GM23338 (cell line): ENCODE measurements around the gene SCFD2. TPM values are rescaled to one million over a fixed set of nuclear protein-coding genes. Genes with fewer than 3 reads are reported as not detected.

Source experiments
- ATAC-seq: fragments of 200-7000 bp; cut with Tn5 transposase; 3 replicates; pipeline ENCODE4 v1.9.1; 2020
- DNase-seq: peaks from one replicate; pipeline ENCODE4 v3.0.0-alpha.2; 2015; ENCODE audit warnings: low spot score
- H2AFZ ChIP-seq: fragments of 200-600 bp; sonication (generic); 2 replicates; pipeline ENCODE4 v1.8.0; 2016; ENCODE audit warnings: antibody characterized with exemption, mild to moderate bottlenecking, moderate library complexity
- H3F3A ChIP-seq: fragments of 200-600 bp; sonication (generic); replicated peaks from 2 replicates; pipeline ENCODE4 v1.8.0; 2017; ENCODE audit warnings: antibody characterized with exemption, mixed run types, low read depth
- H3K27ac ChIP-seq: fragments of 200-600 bp; sonication (generic); 2 replicates; pipeline ENCODE4 v1.6.1; 2016; ENCODE audit warnings: low read depth
- H3K27me3 ChIP-seq: fragments of 200-600 bp; sonication (generic); 2 replicates; pipeline ENCODE4 v1.8.0; 2016; ENCODE audit warnings: mild to moderate bottlenecking, mixed run types, moderate library complexity; ENCODE audit not compliant: insufficient read depth
- H3K36me3 ChIP-seq: fragments of 200-600 bp; sonication (generic); 2 replicates; pipeline ENCODE4 v1.8.0; 2016; ENCODE audit warnings: mild to moderate bottlenecking; ENCODE audit not compliant: insufficient read depth
- H3K4me1 ChIP-seq: fragments of 200-600 bp; sonication (generic); 2 replicates; pipeline ENCODE4 v1.8.0; 2016; ENCODE audit warnings: mild to moderate bottlenecking, moderate library complexity; ENCODE audit not compliant: insufficient read depth
- H3K4me2 ChIP-seq: fragments of 200-600 bp; sonication (generic); 2 replicates; pipeline ENCODE4 v1.7.1; 2017; ENCODE audit warnings: mixed run types
- H3K4me3 ChIP-seq: fragments of 200-600 bp; sonication (generic); 2 replicates; pipeline ENCODE4 v1.6.1; 2016; ENCODE audit warnings: mixed run types
- H3K79me2 ChIP-seq: fragments of 200-600 bp; sonication (generic); replicated peaks from 2 replicates; pipeline ENCODE4 v1.8.0; 2017; ENCODE audit warnings: mild to moderate bottlenecking; ENCODE audit not compliant: insufficient read depth
- H3K9me2 ChIP-seq: fragments of 200-600 bp; sonication (generic); 2 replicates; pipeline ENCODE4 v1.8.0; 2017; ENCODE audit not compliant: insufficient read depth
- H4K20me1 ChIP-seq: fragments of 200-600 bp; sonication (generic); replicated peaks from 2 replicates; pipeline ENCODE4 v1.8.0; 2017; ENCODE audit warnings: mild to moderate bottlenecking; ENCODE audit not compliant: insufficient read depth
- H3K27ac Mint-ChIP-seq: 2 replicates; pipeline ENCODE4 v1.8.0; 2020; ENCODE audit warnings: inconsistent platforms, mild to moderate bottlenecking, moderate library complexity, mixed read lengths
- H3K27me3 Mint-ChIP-seq: 3 replicates; pipeline ENCODE4 v1.8.0; 2022; ENCODE audit warnings: low read depth, mild to moderate bottlenecking, moderate library complexity, mixed read lengths, inconsistent platforms; ENCODE audit not compliant: insufficient read depth, poor library complexity
- H3K36me3 Mint-ChIP-seq: 3 replicates; pipeline ENCODE4 v1.8.0; 2021; ENCODE audit warnings: low read depth, mild to moderate bottlenecking, inconsistent platforms, moderate library complexity, mixed read lengths
- H3K4me1 Mint-ChIP-seq: 3 replicates; pipeline ENCODE4 v1.8.0; 2020; ENCODE audit warnings: mild to moderate bottlenecking, inconsistent platforms, mixed read lengths
- H3K4me3 Mint-ChIP-seq: 3 replicates; pipeline ENCODE4 v1.8.0; 2021; ENCODE audit warnings: moderate library complexity, mild to moderate bottlenecking, inconsistent platforms, mixed read lengths
- H3K9me3 Mint-ChIP-seq: 3 replicates; pipeline ENCODE4 v1.8.0; 2020; ENCODE audit warnings: moderate library complexity, mild to moderate bottlenecking, inconsistent platforms, mixed read lengths
- CREB1 ChIP-seq: fragments of 250-450 bp; sonication (Bioruptor Pico); IDR thresholded peaks from 2 replicates; pipeline ENCODE4 v1.5.0; 2020; ENCODE audit warnings: low read depth, mild to moderate bottlenecking, moderate library complexity
- CTCF ChIP-seq, 2 experiments: fragments of 200-600 bp in 1 of 2; sonication (generic) in 1 of 2; conservative IDR thresholded peaks; 2 replicates each; pipeline versions ENCODE4 v1.5.1 to v1.6.1; 2016 to 2017; ENCODE audit warnings: antibody characterized with exemption in 2 of 2, low read depth in 2 of 2, mild to moderate bottlenecking in 2 of 2, moderate library complexity in 1 of 2
- ETS1 ChIP-seq: IDR thresholded peaks from 2 replicates; pipeline ENCODE4 v1.6.1; 2016; ENCODE audit warnings: antibody characterized with exemption
- EZH2phosphoT487 ChIP-seq: fragments of 200-600 bp; sonication (generic); IDR thresholded peaks from one replicate; pipeline ENCODE4 v1.8.1; 2018; ENCODE audit warnings: antibody characterized with exemption; ENCODE audit not compliant: unreplicated experiment
- STAT1 ChIP-seq: IDR thresholded peaks from one replicate; pipeline ENCODE4 v1.6.1; 2016; ENCODE audit warnings: antibody characterized with exemption; ENCODE audit not compliant: unreplicated experiment
- ZNF114 ChIP-seq: fragments of 250-450 bp; sonication (Bioruptor Pico); IDR thresholded peaks from 2 replicates; pipeline ENCODE4 v1.5.0; 2020; ENCODE audit warnings: mild to moderate bottlenecking, moderate library complexity
- ZNF331 ChIP-seq: fragments of 250-450 bp; sonication (Bioruptor Pico); IDR thresholded peaks from 2 replicates; pipeline ENCODE4 v1.5.0; 2020; ENCODE audit warnings: low read depth, mild to moderate bottlenecking, moderate library complexity
- ZNF462 ChIP-seq: fragments of 250-450 bp; sonication (Bioruptor Pico); IDR thresholded peaks from 2 replicates; pipeline ENCODE4 v1.5.0; 2020; ENCODE audit warnings: mild to moderate bottlenecking, moderate library complexity
- polyA plus RNA-seq: library from polyadenylated mRNA; unstranded; fragments of >200 nt; fragmentation: Nextera tagmentation; extraction: Ambion mirVana; gene quantifications from 2 replicates; pipeline ENCODE4 v1.2.1, GENCODE V29; 2016
- total RNA-seq: library from RNA; depleted of rRNA; stranded (reverse); fragments of >200 nt; shearing (Covaris generic); gene quantifications from 2 replicates; pipeline ENCODE4 v1.2.3, GENCODE V29; 2014

Gene SCFD2
- total and polyA plus RNA-seq, 2 experiments from 2014 or later, result 5.7 to 17.5 TPM

GRCh38 chr4:52999626-53000025 is 366.2 kb downstream of the SCFD2 start:
- peaks cover 10% of the 10 kb centered on the region for H3K9me2 ChIP-seq
- TF ChIP-seq CREB1 (CRISPR knock-in tag), result no peak
- H3K36me3 Mint-ChIP-seq, result peaks cover 2% of the 10 kb centered on the region; the same call in 2 of the 3 replicates
- H3K27ac Mint-ChIP-seq, result no peak overlapping the region
- peaks cover 2% of the 10 kb centered on the region; the same call in 2 of the 3 replicates for H3K9me3 Mint-ChIP-seq
- ATAC-seq (no peak), DNase-seq (no peak)
- H3K4me3 Mint-ChIP-seq, result no peak overlapping the region
- no peaks in the 10 kb centered on the region for H4K20me1 ChIP-seq
- no peak overlapping the region for H2AFZ ChIP-seq
- H3K4me3 ChIP-seq, result no peak overlapping the region
- H3K4me2 ChIP-seq, result no peak overlapping the region
- H3K27me3 ChIP-seq, result no peaks in the 10 kb centered on the region
- H3K27me3 Mint-ChIP-seq, result no peaks in the 10 kb centered on the region
- no peaks in the 10 kb centered on the region for H3K36me3 ChIP-seq
- no peak overlapping the region for H3K27ac ChIP-seq
- H3K4me1 Mint-ChIP-seq, result no peaks in the 10 kb centered on the region
- H3F3A ChIP-seq, result no peaks in the 10 kb centered on the region
- H3K79me2 ChIP-seq, result no peaks in the 10 kb centered on the region
- H3K4me1 ChIP-seq, result no peaks in the 10 kb centered on the region

- H3K36me3 ChIP-seq, result no peaks in the 10 kb centered on the region
- Mint-ChIP-seq H3K4me3 (no peak overlapping the region), H3K36me3 (peaks cover 12% of the 10 kb centered on the region)
Observed at GRCh38 chr4:52998413-52998812, 367.4 kb downstream of the SCFD2 start.

GRCh38 chr4:52997132-52997416 is 368.8 kb downstream of the SCFD2 start:
- no peaks in the 10 kb centered on the region for H3F3A ChIP-seq
- no peak overlapping the region for H3K4me3 Mint-ChIP-seq
- DNase-seq (no peak), ATAC-seq (no peak)
- no peaks in the 10 kb centered on the region for H3K4me1 Mint-ChIP-seq
- H3K4me1 ChIP-seq, result no peaks in the 10 kb centered on the region
- H3K4me3 ChIP-seq, result no peak overlapping the region
- peaks cover 13% of the 10 kb centered on the region for H3K36me3 Mint-ChIP-seq
- no peaks in the 10 kb centered on the region for H3K27me3 Mint-ChIP-seq
- no peak overlapping the region for H2AFZ ChIP-seq
- H4K20me1 ChIP-seq, result no peaks in the 10 kb centered on the region
- no peaks in the 10 kb centered on the region for H3K79me2 ChIP-seq
- H3K36me3 ChIP-seq, result no peaks in the 10 kb centered on the region
- peaks cover 7% of the 10 kb centered on the region for H3K9me2 ChIP-seq
- peaks cover 22% of the 10 kb centered on the region for H3K9me3 Mint-ChIP-seq
- H3K27me3 ChIP-seq, result no peaks in the 10 kb centered on the region
- no peak overlapping the region; the same call in 1 of the 2 replicates for H3K27ac Mint-ChIP-seq
- no peak overlapping the region for H3K27ac ChIP-seq
- no peak overlapping the region for H3K4me2 ChIP-seq
- TF ChIP-seq ZNF331 (CRISPR knock-in tag), result no peak
- no peak for TF ChIP-seq ZNF114 (CRISPR knock-in tag)
- no peak for TF ChIP-seq ETS1
- no peak for TF ChIP-seq CTCF (conservative IDR thresholded peaks at IDR 0.05; ENCODE audit: low read depth in 2 of 2)
- TF ChIP-seq ZNF462 (CRISPR knock-in tag), result no peak
- TF ChIP-seq STAT1, result no peak
- no peak for TF ChIP-seq EZH2phosphoT487
- no peak for TF ChIP-seq CREB1 (CRISPR knock-in tag)

More at GRCh38 chr4:52998413-52998812, 367.4 kb downstream of the SCFD2 start:
- no peak for TF ChIP-seq CREB1 (CRISPR knock-in tag)
- DNase-seq, result no peak
- Histone ChIP-seq H3K27ac (no peak overlapping the region), H3K27me3 (no peaks in the 10 kb centered on the region), H3F3A (no peaks in the 10 kb centered on the region), H3K4me3 (no peak overlapping the region), H4K20me1 (no peaks in the 10 kb centered on the region), H2AFZ (no peak overlapping the region), H3K9me2 (peaks cover 7% of the 10 kb centered on the region), H3K4me1 (no peaks in the 10 kb centered on the region), H3K79me2 (no peaks in the 10 kb centered on the region), H3K4me2 (no peak overlapping the region)
- Mint-ChIP-seq H3K4me1 (no peaks in the 10 kb centered on the region), H3K27me3 (no peaks in the 10 kb centered on the region), H3K27ac (no peak overlapping the region), H3K9me3 (peaks cover 14% of the 10 kb centered on the region; the same call in 2 of the 3 replicates)
- ATAC-seq, result no peak
